Measurements from ENCODE around the gene MRPS21. TPM values are rescaled to one million over a fixed set of nuclear protein-coding genes. Genes with fewer than 3 reads are reported as not detected.

MRPS21 gene
- total RNA-seq, 3 donors from 2014 or later (not counting 1 experiment from before 2014, with no cell fraction given), result 40.9 to 50.9 (median 42.2) TPM

DNA sequence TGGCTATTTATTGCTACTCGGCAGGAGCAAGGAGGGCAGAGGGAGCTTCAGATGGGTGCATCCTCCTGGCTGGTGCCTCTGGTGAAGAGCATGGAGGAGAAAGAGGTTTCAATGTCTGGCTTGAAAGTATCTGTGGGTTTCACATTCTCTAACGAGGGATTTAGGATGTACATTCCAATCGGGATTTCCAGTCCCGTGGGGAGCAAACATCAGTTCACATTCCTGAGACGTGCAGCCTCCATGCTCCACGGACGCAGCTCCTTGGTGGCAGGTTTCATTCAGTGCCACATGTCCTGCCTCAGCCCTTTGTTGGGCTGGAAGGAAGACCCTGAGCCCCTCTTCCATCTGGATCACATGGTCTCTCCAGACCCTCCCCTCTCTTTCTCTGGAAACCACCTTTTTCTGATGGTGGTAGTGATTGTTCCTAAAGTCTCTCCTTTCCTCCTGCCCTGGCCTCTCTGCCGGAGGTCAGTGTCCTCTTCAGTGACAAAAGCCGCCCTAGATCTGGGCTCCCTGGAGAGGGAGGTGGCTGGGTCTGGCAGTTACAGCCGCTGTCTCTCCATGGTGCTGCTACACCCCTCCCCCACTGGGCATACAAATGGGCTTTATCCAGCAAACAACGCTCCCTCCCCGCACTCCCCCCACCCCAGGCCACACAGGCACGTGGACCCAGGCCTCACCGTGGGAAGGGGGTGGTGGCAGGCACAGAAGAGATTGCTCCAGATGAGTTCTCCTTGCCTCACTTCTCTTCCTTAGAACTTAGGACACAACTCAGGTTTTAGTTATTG is 36.9 kb upstream of the MRPS21 start:
- no peaks in the 10 kb centered on the region for H3K9me3 Mint-ChIP-seq
- TF ChIP-seq, protein P1, sequence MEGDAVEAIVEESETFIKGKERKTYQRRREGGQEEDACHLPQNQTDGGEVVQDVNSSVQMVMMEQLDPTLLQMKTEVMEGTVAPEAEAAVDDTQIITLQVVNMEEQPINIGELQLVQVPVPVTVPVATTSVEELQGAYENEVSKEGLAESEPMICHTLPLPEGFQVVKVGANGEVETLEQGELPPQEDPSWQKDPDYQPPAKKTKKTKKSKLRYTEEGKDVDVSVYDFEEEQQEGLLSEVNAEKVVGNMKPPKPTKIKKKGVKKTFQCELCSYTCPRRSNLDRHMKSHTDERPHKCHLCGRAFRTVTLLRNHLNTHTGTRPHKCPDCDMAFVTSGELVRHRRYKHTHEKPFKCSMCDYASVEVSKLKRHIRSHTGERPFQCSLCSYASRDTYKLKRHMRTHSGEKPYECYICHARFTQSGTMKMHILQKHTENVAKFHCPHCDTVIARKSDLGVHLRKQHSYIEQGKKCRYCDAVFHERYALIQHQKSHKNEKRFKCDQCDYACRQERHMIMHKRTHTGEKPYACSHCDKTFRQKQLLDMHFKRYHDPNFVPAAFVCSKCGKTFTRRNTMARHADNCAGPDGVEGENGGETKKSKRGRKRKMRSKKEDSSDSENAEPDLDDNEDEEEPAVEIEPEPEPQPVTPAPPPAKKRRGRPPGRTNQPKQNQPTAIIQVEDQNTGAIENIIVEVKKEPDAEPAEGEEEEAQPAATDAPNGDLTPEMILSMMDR (IDR thresholded peaks at IDR 0.05), result no peak
- ATAC-seq (no peak), DNase-seq (no peak)
- intact Hi-C loops (cut with micrococcal nuclease), result loop anchor here (5.0 to 10.0 kb wide), 3 partner anchors 66 to 741 kb away; partner anchors contain the start of genes ENSA and PRPF3
- Histone ChIP-seq H3K36me3 (ENCODE audit: control insufficient read depth, insufficient read depth, low read length) (no peaks in the 10 kb centered on the region), H3K9me3 (ENCODE audit: control insufficient read depth, insufficient read depth, low read length) (no peaks in the 10 kb centered on the region), H3K4me3 (ENCODE audit: low read length) (no peak overlapping the region), H3K27ac (ENCODE audit: low read length) (no peak overlapping the region), H3K27me3 (ENCODE audit: control insufficient read depth, insufficient read depth, low read length) (peaks cover 36% of the 10 kb centered on the region), H3K4me1 (ENCODE audit: control insufficient read depth, insufficient read depth, low read length) (peaks cover 13% of the 10 kb centered on the region)
- H3K4me3 Mint-ChIP-seq, result no peak overlapping the region
- H3K27ac Mint-ChIP-seq, result no peak overlapping the region
- H3K4me1 Mint-ChIP-seq, result peaks cover 12 to 13% of the 10 kb centered on the region in 2 donors
- peaks cover 32 to 34% of the 10 kb centered on the region in 2 donors for H3K27me3 Mint-ChIP-seq (ENCODE audit: low read depth in 2 of 2)
- no peaks in the 10 kb centered on the region for H3K36me3 Mint-ChIP-seq
- WGBS (ENCODE audit: insufficient coverage), result 21% methylated on average over 14 of the region's 14 CpGs

DNA sequence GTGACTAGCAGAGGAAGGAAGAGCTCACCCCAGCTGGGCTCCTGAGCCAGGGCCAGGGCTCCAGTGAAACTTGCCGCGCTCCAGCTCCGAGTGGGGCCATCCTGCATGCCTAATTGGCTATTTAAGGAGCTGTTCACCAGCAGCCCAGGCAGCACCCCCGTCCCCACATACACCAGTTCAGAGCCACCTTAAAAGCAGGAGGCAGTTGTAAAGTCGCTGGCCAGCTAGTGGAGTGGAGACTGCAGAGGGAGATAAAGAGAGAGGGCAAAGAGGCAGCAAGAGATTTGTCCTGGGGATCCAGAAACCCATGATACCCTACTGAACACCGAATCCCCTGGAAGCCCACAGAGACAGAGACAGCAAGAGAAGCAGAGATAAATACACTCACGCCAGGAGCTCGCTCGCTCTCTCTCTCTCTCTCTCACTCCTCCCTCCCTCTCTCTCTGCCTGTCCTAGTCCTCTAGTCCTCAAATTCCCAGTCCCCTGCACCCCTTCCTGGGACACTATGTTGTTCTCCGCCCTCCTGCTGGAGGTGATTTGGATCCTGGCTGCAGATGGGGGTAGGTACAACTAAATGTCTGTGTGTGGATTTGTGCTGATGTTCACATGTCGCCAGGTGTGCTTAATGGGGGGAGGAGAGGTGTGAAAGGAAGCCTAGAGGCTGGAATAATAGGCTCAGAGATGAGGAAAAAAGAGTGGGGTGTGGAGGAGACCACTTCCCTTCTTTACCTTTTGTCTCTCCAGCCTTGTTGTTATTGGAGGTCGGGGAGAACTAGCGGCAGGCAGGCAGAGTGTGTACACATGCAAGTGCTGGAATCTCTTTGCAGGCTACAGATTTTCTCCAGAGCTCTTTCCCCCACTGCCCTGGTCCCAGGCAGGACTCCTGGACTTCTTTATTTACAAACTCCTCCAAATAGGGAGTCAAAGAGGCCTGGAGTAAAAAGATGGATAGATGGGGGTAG is 35.8 kb upstream of the MRPS21 start, which contains the start of gene CA14:
CA14 (plus strand) TSS at position 151 of the 962 bp plus-strand sequence; CDS start at position 506, 355 bp downstream.
- Histone ChIP-seq H3K36me3 (ENCODE audit: control insufficient read depth, insufficient read depth, low read length) (no peaks in the 10 kb centered on the region), H3K27ac (ENCODE audit: low read length) (no peak within 1 kb of the TSS), H3K27me3 (ENCODE audit: control insufficient read depth, insufficient read depth, low read length) (peaks cover 36% of the 10 kb centered on the region), H3K4me1 (ENCODE audit: control insufficient read depth, insufficient read depth, low read length) (peaks cover 13% of the 10 kb centered on the region), H3K9me3 (ENCODE audit: control insufficient read depth, insufficient read depth, low read length) (no peaks in the 10 kb centered on the region), H3K4me3 (ENCODE audit: low read length) (no peak within 1 kb of the TSS)
- Mint-ChIP-seq H3K9me3 (no peaks in the 10 kb centered on the region), H3K4me1 (peaks cover 12 to 13% of the 10 kb centered on the region in 2 donors), H3K27me3 (ENCODE audit: low read depth in 2 of 2) (peaks cover 32 to 34% of the 10 kb centered on the region in 2 donors), H3K4me3 (no peak within 1 kb of the TSS), H3K36me3 (no peaks in the 10 kb centered on the region), H3K27ac (no peak within 1 kb of the TSS)
- intact Hi-C loops (cut with micrococcal nuclease), result loop anchor here (5.0 to 10.0 kb wide), 3 partner anchors 64 to 739 kb away; partner anchors contain the start of genes ENSA and PRPF3
- DNase-seq (no peak), ATAC-seq (no peak)
- TF ChIP-seq, protein P1 (IDR thresholded peaks at IDR 0.05), result no peak
- 50% methylated on average over 9 of the region's 13 CpGs for WGBS (ENCODE audit: insufficient coverage)

DNA sequence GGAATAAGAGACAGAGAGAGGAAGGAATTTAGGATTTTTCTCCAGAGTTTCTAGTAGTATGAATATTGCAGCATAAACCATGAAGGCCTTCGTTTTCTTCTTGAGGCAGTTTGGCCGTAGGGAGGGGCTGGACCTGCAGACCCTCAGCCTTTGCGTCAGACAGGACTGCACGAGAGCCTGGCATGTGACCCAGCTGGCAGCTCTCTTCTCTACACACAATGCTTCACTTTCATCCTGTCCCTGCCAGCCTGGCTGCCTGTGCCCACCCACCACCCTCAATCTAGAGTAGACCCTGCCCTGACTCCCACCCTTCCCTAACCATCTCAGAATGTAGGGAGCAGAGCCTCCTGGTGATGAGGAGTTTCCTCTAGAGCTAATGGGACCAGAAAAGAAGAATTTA is 34.4 kb upstream of the MRPS21 start:
- no peak overlapping the region for H3K27ac Mint-ChIP-seq

More for the DNA sequence above, 34.4 kb upstream of the MRPS21 start:
- H3K27me3 ChIP-seq (ENCODE audit: control insufficient read depth, insufficient read depth, low read length), result peaks cover 36% of the 10 kb centered on the region
- Mint-ChIP-seq H3K36me3 (no peaks in the 10 kb centered on the region), H3K27me3 (ENCODE audit: low read depth in 2 of 2) (peaks cover 32 to 34% of the 10 kb centered on the region in 2 donors), H3K4me1 (peaks cover 12 to 13% of the 10 kb centered on the region in 2 donors), H3K4me3 (no peak overlapping the region), H3K9me3 (no peaks in the 10 kb centered on the region)
- H3K36me3 ChIP-seq (ENCODE audit: control insufficient read depth, insufficient read depth, low read length), result no peaks in the 10 kb centered on the region
- intact Hi-C loops (cut with micrococcal nuclease), result loop anchor here (5.0 to 10.0 kb wide), 3 partner anchors 63 to 738 kb away; partner anchors contain the start of genes ENSA and PRPF3
- H3K27ac ChIP-seq (ENCODE audit: low read length), result no peak overlapping the region
- no peaks in the 10 kb centered on the region for H3K9me3 ChIP-seq (ENCODE audit: control insufficient read depth, insufficient read depth, low read length)
- 75% methylated on average over 4 of the region's 4 CpGs for WGBS (ENCODE audit: insufficient coverage)
- H3K4me1 ChIP-seq (ENCODE audit: control insufficient read depth, insufficient read depth, low read length), result peaks cover 13% of the 10 kb centered on the region
- DNase-seq (no peak), ATAC-seq (no peak)
- TF ChIP-seq, protein P1 (IDR thresholded peaks at IDR 0.05), result no peak
- H3K4me3 ChIP-seq (ENCODE audit: low read length), result no peak overlapping the region
